Erythroblast (primary cell): ENCODE data around the gene NCK2.

ENCODE experiments used
- GATA1 ChIP-seq: IDR thresholded peaks from 2 replicates; pipeline ENCODE4 v1.6.1; 2011; ENCODE audit warnings: low read depth, mild to moderate bottlenecking, control low read depth, low read length, moderate library complexity
- POLR2A ChIP-seq: IDR thresholded peaks from 2 replicates; pipeline ENCODE4 v1.6.1; 2011; ENCODE audit warnings: mild to moderate bottlenecking, low read length

DNA sequence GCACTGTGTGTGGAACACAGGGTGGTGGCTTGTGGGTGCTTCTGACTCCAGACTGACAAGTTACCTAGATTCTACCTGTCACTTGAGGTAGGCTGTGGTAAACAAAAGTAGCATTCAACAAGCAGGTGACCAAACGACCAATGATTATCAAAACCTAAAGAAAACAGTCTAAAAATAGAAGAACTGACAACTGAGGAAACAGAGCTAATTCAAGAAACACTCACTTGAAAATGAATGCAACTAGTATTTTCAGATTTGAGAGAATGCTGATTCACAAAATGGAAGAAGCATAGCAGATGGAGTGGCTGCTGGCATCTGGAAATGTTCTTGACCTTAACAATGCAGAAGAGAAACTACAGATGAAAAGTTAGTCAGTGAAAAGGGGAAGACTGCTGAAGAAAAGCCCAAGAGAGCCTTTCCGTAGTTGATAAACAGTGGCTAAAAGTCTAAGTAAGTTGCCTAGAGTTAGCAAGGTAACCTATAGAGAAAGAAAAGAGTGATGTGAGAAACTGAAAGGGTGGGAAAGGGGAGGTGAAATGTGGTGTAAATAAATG is 170.4 kb downstream of the NCK2 start:
- TF ChIP-seq POLR2A (no peak), GATA1 (no peak)
